H1 (cell line): ENCODE data around the gene PAX7. TPM values are rescaled to one million over a fixed set of nuclear protein-coding genes. Genes with fewer than 3 reads are reported as not detected.

Experiments used
- CTCF ChIA-PET: fragments of 300-600 bp; sonication (Branson Sonifier 250); formaldehyde crosslinking; loops from one replicate; lab custom pipeline; 2021; ENCODE audit not compliant: partially characterized antibody; lab: Charles Lee
- POLR2A ChIA-PET: fragments of 300-600 bp; sonication (Branson Sonifier 250); formaldehyde crosslinking; loops from one replicate; lab custom pipeline; 2021; ENCODE audit warnings: inconsistent platforms; ENCODE audit not compliant: partially characterized antibody; lab: Charles Lee
- DNase-seq, 2 experiments: peaks; one replicate each; pipeline versions ENCODE4 v3.0.0 to v3.0.0-alpha.2; 2010 to 2022; ENCODE audit warnings: low spot score in 2 of 2, low read depth in 1 of 2, mixed read lengths in 1 of 2
- FAIRE-seq: peaks from 2 replicates; lab custom pipeline; 2011; peaks lifted over from hg19 to GRCh38; lab: Jason Lieb, UNC
- H2AFZ ChIP-seq: 2 replicates; pipeline ENCODE4 v1.8.1; 2012; ENCODE audit warnings: low read length, inconsistent platforms
- H2AK5ac ChIP-seq: 2 replicates; pipeline ENCODE4 v1.6.1; 2013; ENCODE audit warnings: low read depth, low read length
- H2BK120ac ChIP-seq: replicated peaks from 2 replicates; pipeline ENCODE3; 2013; ENCODE audit warnings: low read depth, low read length, inconsistent platforms
- H2BK12ac ChIP-seq: 2 replicates; pipeline ENCODE4 v1.6.1; 2013; ENCODE audit warnings: low read depth, low read length
- H2BK15ac ChIP-seq: 2 replicates; pipeline ENCODE4 v1.6.1; 2013; ENCODE audit warnings: low read length
- H2BK20ac ChIP-seq: 2 replicates; pipeline ENCODE4 v1.6.1; 2013; ENCODE audit warnings: low read length
- H2BK5ac ChIP-seq: 2 replicates; pipeline ENCODE4 v1.6.1; 2013; ENCODE audit warnings: low read depth, low read length
- H3K14ac ChIP-seq: 2 replicates; pipeline ENCODE4 v1.6.1; 2013; ENCODE audit warnings: inconsistent platforms; ENCODE audit not compliant: insufficient read length
- H3K18ac ChIP-seq: 2 replicates; pipeline ENCODE4 v1.6.1; 2013; ENCODE audit warnings: low read length; ENCODE audit errors: extremely low read depth
- H3K23ac ChIP-seq: 2 replicates; pipeline ENCODE4 v1.6.1; 2013; ENCODE audit warnings: inconsistent platforms; ENCODE audit not compliant: insufficient read length
- H3K23me2 ChIP-seq: 2 replicates; pipeline ENCODE4 v1.6.1; 2013; ENCODE audit warnings: low read depth, low read length
- H3K27ac ChIP-seq: 2 replicates; pipeline ENCODE4 v1.6.1; 2011; ENCODE audit warnings: low read depth, low read length, inconsistent platforms
- H3K27me3 ChIP-seq, 4 experiments: replicated peaks in 1 of 4; 1 replicate in 1 of 4; 2 replicates in 3 of 4; pipeline versions ENCODE4 v1.6.1 to v1.8.1; 2011 to 2013; ENCODE audit warnings: low read length in 3 of 4, mild to moderate bottlenecking in 3 of 4, inconsistent platforms in 2 of 4, mixed read lengths in 2 of 4, moderate library complexity in 1 of 4; ENCODE audit not compliant: control insufficient read depth in 3 of 4, insufficient read depth in 3 of 4; ENCODE audit errors: extremely low read depth in 1 of 4
- H3K36me3 ChIP-seq, 4 experiments: 2 replicates each; pipeline versions ENCODE4 v1.6.1 to v1.8.1; 2011 to 2013; ENCODE audit warnings: mild to moderate bottlenecking in 4 of 4, low read length in 3 of 4, moderate library complexity in 2 of 4, control low read depth in 1 of 4, inconsistent platforms in 1 of 4; ENCODE audit not compliant: insufficient read depth in 4 of 4, control insufficient read depth in 2 of 4
- H3K4ac ChIP-seq: replicated peaks from 2 replicates; pipeline ENCODE3; 2013; ENCODE audit warnings: low read length, low read depth, mixed read lengths, inconsistent platforms; ENCODE audit not compliant: insufficient read length
- H3K4me1 ChIP-seq, 4 experiments: replicated peaks in 1 of 4; 1 replicate in 1 of 4; 2 replicates in 3 of 4; pipeline versions ENCODE4 v1.6.1 to v1.8.1; 2011 to 2013; ENCODE audit warnings: low read length in 3 of 4, inconsistent platforms in 2 of 4, mixed read lengths in 1 of 4; ENCODE audit not compliant: insufficient read depth in 4 of 4, control insufficient read depth in 3 of 4
- H3K4me2 ChIP-seq, 2 experiments: 2 replicates each; pipeline versions ENCODE4 v1.6.1 to v1.8.1; 2011 to 2013; ENCODE audit warnings: low read depth in 2 of 2, low read length in 2 of 2, control low read depth in 1 of 2, inconsistent platforms in 1 of 2, mild to moderate bottlenecking in 1 of 2; ENCODE audit not compliant: insufficient read depth in 1 of 2
- H3K4me3 ChIP-seq, 4 experiments: fragments of 200-600, 300-600 bp in 1 of 4; sonication (generic), shearing (Covaris generic), sonication (Bioruptor Twin) in 1 of 4; 2 replicates each; pipeline versions ENCODE4 v1.5.1 to v1.8.1; 2011 to 2016; ENCODE audit warnings: low read length in 4 of 4, low read depth in 3 of 4, control low read depth in 2 of 4, inconsistent platforms in 2 of 4, mild to moderate bottlenecking in 2 of 4, mixed read lengths in 1 of 4, moderate library complexity in 1 of 4; ENCODE audit not compliant: insufficient read depth in 2 of 4; ENCODE audit errors: extremely low read depth in 1 of 4
- H3K56ac ChIP-seq: replicated peaks from 2 replicates; pipeline ENCODE3; 2013; ENCODE audit warnings: low read depth, mild to moderate bottlenecking, mixed read lengths, low read length, inconsistent platforms; ENCODE audit not compliant: insufficient read length
- H3K79me1 ChIP-seq: 2 replicates; pipeline ENCODE4 v1.6.1; 2013; ENCODE audit warnings: low read depth, low read length, control low read depth
- H3K79me2 ChIP-seq, 2 experiments: 2 replicates each; pipeline versions ENCODE4 v1.6.1 to v1.8.1; 2012 to 2013; ENCODE audit warnings: low read length in 2 of 2, mild to moderate bottlenecking in 2 of 2, inconsistent platforms in 1 of 2; ENCODE audit not compliant: insufficient read depth in 2 of 2, control insufficient read depth in 1 of 2
- H3K9ac ChIP-seq, 4 experiments: replicated peaks in 1 of 4; 1 replicate in 1 of 4; 2 replicates in 3 of 4; pipeline versions ENCODE4 v1.6.1 to v1.8.1; 2011 to 2013; ENCODE audit warnings: low read depth in 3 of 4, low read length in 3 of 4, control low read depth in 2 of 4, mild to moderate bottlenecking in 2 of 4, moderate library complexity in 2 of 4, inconsistent platforms in 1 of 4; ENCODE audit errors: extremely low read depth in 1 of 4
- H3K9me3 ChIP-seq, 2 experiments: 2 replicates each; pipeline versions ENCODE4 v1.6.1 to v1.8.1; 2012 to 2013; ENCODE audit warnings: mild to moderate bottlenecking in 2 of 2, moderate library complexity in 2 of 2, control low read depth in 1 of 2, inconsistent platforms in 1 of 2, low read depth in 1 of 2, low read length in 1 of 2, mixed read lengths in 1 of 2; ENCODE audit not compliant: insufficient read depth in 2 of 2
- H4K20me1 ChIP-seq, 2 experiments: replicated peaks in 1 of 2; 2 replicates each; pipeline versions ENCODE3 to v1.8.1; 2011 to 2013; ENCODE audit warnings: inconsistent platforms in 2 of 2, low read length in 2 of 2, mild to moderate bottlenecking in 1 of 2; ENCODE audit not compliant: insufficient read depth in 2 of 2, control insufficient read depth in 1 of 2
- H4K5ac ChIP-seq: 2 replicates; pipeline ENCODE4 v1.6.1; 2013; ENCODE audit warnings: low read length, low read depth, mixed read lengths, inconsistent platforms; ENCODE audit not compliant: insufficient read length
- H4K8ac ChIP-seq: 2 replicates; pipeline ENCODE4 v1.8.0; 2013; ENCODE audit warnings: mild to moderate bottlenecking, moderate library complexity, low read length, inconsistent platforms; ENCODE audit not compliant: insufficient read depth; ENCODE audit errors: extremely low read depth
- H4K91ac ChIP-seq: replicated peaks from 2 replicates; pipeline ENCODE3; 2013; ENCODE audit warnings: low read length, mixed read lengths, inconsistent platforms; ENCODE audit not compliant: insufficient read length
- CBX5 ChIP-seq: fragments of 300-800, 300-1000 bp; sonication (generic); IDR thresholded peaks from 2 replicates; pipeline ENCODE4 v1.7.1; 2016; ENCODE audit warnings: antibody characterized with exemption, low read length, low read depth
- KDM4A ChIP-seq: IDR thresholded peaks from one replicate; pipeline ENCODE4 v1.7.1; 2012; ENCODE audit warnings: low read depth, mild to moderate bottlenecking, moderate library complexity, low read length, inconsistent platforms; ENCODE audit not compliant: severe bottlenecking
- TCF12 ChIP-seq: IDR thresholded peaks from 2 replicates; pipeline ENCODE4 v1.6.1; 2011; ENCODE audit warnings: low read depth, mild to moderate bottlenecking, low read length
- USF2 ChIP-seq: IDR thresholded peaks from 2 replicates; pipeline ENCODE4 v1.6.1; 2011; ENCODE audit warnings: low read length, improper control_type of control experiment
- YY1 ChIP-seq: IDR thresholded peaks from 2 replicates; pipeline ENCODE4 v1.6.1; 2011; ENCODE audit warnings: low read depth, mild to moderate bottlenecking, low read length
- WGBS, 2 experiments: shearing (Covaris generic) in 1 of 2; methylation state at CpG; one replicate each; pipeline versions ENCODE4 v1.1.6 to v1.1.7; 2013 to 2015; ENCODE audit warnings: low lambda C conversion rate in 2 of 2, mixed read lengths in 2 of 2, inconsistent platforms in 1 of 2, low coverage in 1 of 2, missing lambda C conversion rate in 1 of 2; ENCODE audit not compliant: insufficient replicate concordance in 2 of 2, insufficient coverage in 1 of 2, insufficient read length in 1 of 2; ENCODE audit errors: extremely low coverage in 1 of 2, missing lambda C conversion rate in 1 of 2; 5-methylcytosine and 5-hydroxymethylcytosine counted together
- polyA plus RNA-seq, 7 experiments: library from polyadenylated mRNA; depleted of rRNA in 3 of 7; stranded (reverse) in 5 of 7; unstranded in 2 of 7; fragments of >200 nt in 5 of 7; fragments of 200-250 nt in 2 of 7; gene quantifications; 1 replicate in 5 of 7; 2 replicates in 1 of 7; 4 replicates in 1 of 7; pipeline versions ENCODE4 v1.2.1 to v1.2.3, GENCODE V29; 2011 to 2013; ENCODE audit warnings: missing spikeins in 2 of 7, mixed read lengths in 2 of 7
- total RNA-seq: library from RNA; stranded (reverse); fragmentation: NEBNext Ultra II Directional; extraction: Animal tissue kit (Norgen Biotek cat#: 25700); gene quantifications from 2 replicates; pipeline ENCODE4 v1.2.1, GENCODE V29; 2021

PAX7 gene
- total and polyA plus RNA-seq, 2 of the 8 experiments (the other 6 are each of a cell fraction or from before 2014, with no cell fraction given): not detected

GRCh38 chr1:18734461-18735223 lies 104.0 kb downstream of the PAX7 start:
- Histone ChIP-seq H2AK5ac (no peak overlapping the region), H3K4me2 (no peak overlapping the region), H3K4ac (no peak overlapping the region), H3K14ac (no peak overlapping the region), H3K9ac (no peak overlapping the region), H2BK20ac (no peak overlapping the region), H4K20me1 (peaks cover 0 to 2% of the 10 kb centered on the region in 2 experiments), H2BK15ac (no peak overlapping the region), H2BK120ac (no peak overlapping the region), H4K5ac (no peak overlapping the region), H3K36me3 (no peaks in the 10 kb centered on the region), H3K79me2 (no peaks in the 10 kb centered on the region), H2AFZ (no peak overlapping the region), H3K23ac (no peak overlapping the region), H3K4me1 (no peaks in the 10 kb centered on the region; a peak in 1 of 7 replicates), H2BK12ac (no peak overlapping the region), H3K27ac (no peak overlapping the region), H2BK5ac (no peak overlapping the region), H3K79me1 (no peaks in the 10 kb centered on the region), H3K18ac (no peak overlapping the region), H3K9me3 (no peaks in the 10 kb centered on the region), H3K56ac (no peak overlapping the region), H4K8ac (no peak overlapping the region), H3K4me3 (no peak overlapping the region), H3K23me2 (0 out of 2 replicates have a peak, but pooled peaks cover 1% of the 10 kb centered on the region), H3K27me3 (0 out of 7 replicates have a peak, but pooled peaks cover 0 to 4% (median 0%) of the 10 kb centered on the region in 4 experiments), H4K91ac (no peak overlapping the region)
- DNase-seq (no peak), FAIRE-seq (no peak)
- POLR2A ChIA-PET: interaction anchor here (0.6 to 1.3 kb wide), 2 partner anchors 10 kb away, joined by 3 read pairs; no protein-coding TSS in a partner anchor
- CTCF ChIA-PET: interaction anchor here (1.0 to 5.3 kb wide), 5 partner anchors 10 to 136 kb away, joined by 3 to 39 read pairs (median 5); no protein-coding TSS in a partner anchor
- 90% methylated on average over 7 of the region's 7 CpGs; no CpG with 5 or more reads in 1 of the 2 experiments for WGBS, 2 experiments
- TF ChIP-seq CBX5 (no peak), USF2 (no peak), KDM4A (no peak), TCF12 (no peak), YY1 (no peak)
